Kidney epithelial cell (primary cell): ENCODE data around the gene IL19. TPM values are rescaled to one million over a fixed set of nuclear protein-coding genes. Genes with fewer than 3 reads are reported as not detected.
"Not testable (repeated sequence)": the region's sequence is repeated elsewhere in the genome, so short reads cannot be mapped to it uniquely, and the experiment has no call there.

Source experiments
- DNase-seq: peaks from one replicate; pipeline ENCODE4 v3.0.0-alpha.2; 2010; ENCODE audit warnings: low read depth
- H3K27me3 ChIP-seq: 2 replicates; pipeline ENCODE4 v1.6.0; 2011; ENCODE audit warnings: low read length; ENCODE audit not compliant: control insufficient read depth, insufficient read depth
- H3K36me3 ChIP-seq: 2 replicates; pipeline ENCODE4 v1.5.1; 2011; ENCODE audit warnings: low read length; ENCODE audit not compliant: control insufficient read depth, insufficient read depth
- H3K4me3 ChIP-seq: 2 replicates; pipeline ENCODE4 v1.5.1; 2011; ENCODE audit warnings: low read depth, mild to moderate bottlenecking, control low read depth, low read length
- CTCF ChIP-seq: IDR thresholded peaks from 2 replicates; pipeline ENCODE4 v1.5.1; 2011; ENCODE audit warnings: mild to moderate bottlenecking, moderate library complexity, low read length, control low read depth, inconsistent platforms; ENCODE audit not compliant: insufficient read depth, poor library complexity, severe bottlenecking
- total RNA-seq: library from RNA; depleted of rRNA; stranded (reverse); fragments of >200 nt; gene quantifications from 2 replicates; pipeline ENCODE4 v1.2.3, GENCODE V29; 2015

IL19 gene
- total RNA-seq, 1 donor from 2014 or later = not detected

- TF ChIP-seq CTCF = no peak
- Histone ChIP-seq H3K27me3 (no peaks in the 10 kb centered on the region), H3K36me3 (no peaks in the 10 kb centered on the region), H3K4me3 (no peak overlapping the region)
- DNase-seq = no peak
Measured at GRCh38 chr1:206850401-206850800, 79.8 kb downstream of the IL19 start.

GRCh38 chr1:206851341-206852010 lies 80.9 kb downstream of the IL19 start:
- TF ChIP-seq CTCF = no peak
- H3K36me3 ChIP-seq = no peaks in the 10 kb centered on the region
- no peaks in the 10 kb centered on the region for H3K27me3 ChIP-seq
- no peak for DNase-seq
- no peak overlapping the region for H3K4me3 ChIP-seq

- H3K4me3 ChIP-seq, H3K27me3 ChIP-seq, H3K36me3 ChIP-seq, DNase-seq: not testable (repeated sequence)
Measured at GRCh38 chr1:206852662-206853061, 82.1 kb downstream of the IL19 start.

GRCh38 chr1:206853696-206854095 lies 83.1 kb downstream of the IL19 start:
- not testable (repeated sequence) for H3K36me3 ChIP-seq, H3K27me3 ChIP-seq, H3K4me3 ChIP-seq, DNase-seq

- no peak for TF ChIP-seq CTCF
- no peaks in the 10 kb centered on the region for H3K36me3 ChIP-seq
- DNase-seq = no peak
- no peak overlapping the region for H3K4me3 ChIP-seq
- H3K27me3 ChIP-seq = no peaks in the 10 kb centered on the region
Measured at GRCh38 chr1:206854401-206855129, 84.0 kb downstream of the IL19 start.

- no peak for TF ChIP-seq CTCF
- H3K36me3 ChIP-seq = no peaks in the 10 kb centered on the region
Measured at GRCh38 chr1:206855859-206856258, 85.3 kb downstream of the IL19 start.

More at GRCh38 chr1:206855859-206856258, 85.3 kb downstream of the IL19 start:
- no peak overlapping the region for H3K4me3 ChIP-seq
- no peaks in the 10 kb centered on the region for H3K27me3 ChIP-seq
- no peak for DNase-seq
